Measurements from ENCODE around the gene SMTNL2. TPM values are rescaled to one million over a fixed set of nuclear protein-coding genes. Genes with fewer than 3 reads are reported as not detected.

Gene SMTNL2
- total and polyA plus RNA-seq, 2 of the 4 experiments (the other 2 are of a cell fraction) = not detected

- TF ChIP-seq POLR2A (IDR thresholded peaks at IDR 0.05; ENCODE audit: low read depth, low read length) (no peak), CTCF (conservative IDR thresholded peaks at IDR 0.05; ENCODE audit: low read depth, low read length) (no peak), MAFK (IDR thresholded peaks at IDR 0.05; ENCODE audit: low read depth, low read length) (no peak), RAD21 (IDR thresholded peaks at IDR 0.05; ENCODE audit: low read length) (no peak), MXI1 (IDR thresholded peaks at IDR 0.05; ENCODE audit: borderline replicate concordance, low read depth, low read length) (no peak), RFX5 (IDR thresholded peaks at IDR 0.05; ENCODE audit: low read depth, low read length) (no peak), CEBPB (IDR thresholded peaks at IDR 0.05; ENCODE audit: low read depth, low read length) (no peak), CHD1 (IDR thresholded peaks at IDR 0.05; ENCODE audit: low read depth, low read length) (no peak), NFE2L2 (IDR thresholded peaks at IDR 0.05; ENCODE audit: low read depth, low read length) (no peak), MAZ (IDR thresholded peaks at IDR 0.05; ENCODE audit: borderline replicate concordance, low read depth, low read length) (no peak), USF2 (IDR thresholded peaks at IDR 0.05; ENCODE audit: low read depth, low read length) (no peak), BHLHE40 (IDR thresholded peaks at IDR 0.05; ENCODE audit: low read depth, low read length) (no peak), FOS (IDR thresholded peaks at IDR 0.05; ENCODE audit: low read depth, low read length) (no peak)
- Histone ChIP-seq H2AK9ac (replicated peaks; ENCODE audit: low read depth, low read length, poor library complexity) (no peak overlapping the region), H2BK20ac (ENCODE audit: low read depth, low read length) (no peak overlapping the region), H3K4ac (ENCODE audit: low read depth, low read length) (no peak overlapping the region), H3K23ac (ENCODE audit: low read depth, low read length) (no peak overlapping the region), H3K9me1 (ENCODE audit: insufficient read depth, low read length) (no peaks in the 10 kb centered on the region), H3K27me3 (ENCODE audit: control insufficient read depth, insufficient read depth, low read length) (peaks cover 65% of the 10 kb centered on the region), H3K36me3 (ENCODE audit: control insufficient read depth, insufficient read depth, low read length) (no peaks in the 10 kb centered on the region), H3K56ac (ENCODE audit: extremely low read depth, insufficient read depth, low read length) (no peak overlapping the region), H3K9ac (ENCODE audit: low read depth, low read length) (no peak overlapping the region), H4K5ac (ENCODE audit: low read depth, low read length) (no peak overlapping the region), H3K4me1 (ENCODE audit: control insufficient read depth, insufficient read depth, low read length) (no peaks in the 10 kb centered on the region; the same call in 1 of the 2 replicates), H4K20me1 (ENCODE audit: insufficient read depth, low read length) (no peaks in the 10 kb centered on the region), H3K18ac (ENCODE audit: low read depth, low read length) (no peak overlapping the region), H2AK5ac (ENCODE audit: low read depth, low read length) (no peak overlapping the region), H2BK15ac (ENCODE audit: low read depth, low read length) (no peak overlapping the region), H4K91ac (ENCODE audit: insufficient read depth, low read depth, low read length) (no peak overlapping the region), H4K8ac (ENCODE audit: low read depth in 2 of 2, low read length in 2 of 2) (no peak overlapping the region), H3K27ac (ENCODE audit: insufficient read depth, low read length) (no peak overlapping the region), H3K14ac (replicated peaks; ENCODE audit: low read depth, low read length) (no peak overlapping the region), H2AFZ (replicated peaks; ENCODE audit: low read length, poor library complexity) (peak overlapping the region; percentile 37), H2BK5ac (ENCODE audit: low read depth, low read length, poor library complexity, severe bottlenecking) (no peak overlapping the region), H3K4me3 (ENCODE audit: insufficient read depth, low read depth, low read length) (no peak overlapping the region), H3K79me1 (ENCODE audit: low read depth in 1 of 2, low read length in 2 of 2) (no peaks in the 10 kb centered on the region), H3K4me2 (ENCODE audit: low read depth, low read length) (no peak overlapping the region), H3K9me3 (ENCODE audit: control insufficient read depth, insufficient read depth, low read length) (no peaks in the 10 kb centered on the region), H2BK120ac (ENCODE audit: low read depth, low read length) (no peak overlapping the region)
- intact Hi-C loops (cut with micrococcal nuclease) = no loop called here
- in situ Hi-C loops (cut with MboI; ENCODE audit: low sequenced_read_pairs) = no loop called here
- dilution Hi-C loops (cut with HindIII; ENCODE audit: low sequenced_read_pairs, unreplicated experiment) = no loop called here
- DNase-seq (no peak), ATAC-seq (ENCODE audit: low read depth) (no peak)
- CTCF ChIA-PET = no interaction called here
- BruUV-seq (replicated peaks) = no TSS peak
- POLR2A ChIA-PET (ENCODE audit: unreplicated experiment) = interaction anchor here (0.5 kb wide), 1 partner anchor 25 kb away, joined by 3 read pairs; no protein-coding TSS in a partner anchor
- WGBS, 2 experiments (ENCODE audit: extremely low coverage in 2 of 2, insufficient read length in 1 of 2) = no CpG with 5 or more reads among the region's 8 CpGs
Observed at GRCh38 chr17:4582691-4583090, 1.6 kb upstream of the SMTNL2 start.

Measured in IMR-90 (cell line).